Measurements from ENCODE around the gene AFF3.

The AFF3 gene

GRCh38 chr2:99727199-99727598 is 415.2 kb downstream of the AFF3 start:
- no peak for DNase-seq

- DNase-seq, result no peak
Observed at GRCh38 chr2:99726691-99727090, 415.7 kb downstream of the AFF3 start.

GRCh38 chr2:99725820-99726219 is 416.6 kb downstream of the AFF3 start:
- peak; percentile 11 for DNase-seq

- DNase-seq, result no peak
Observed at GRCh38 chr2:99722476-99722875, 419.9 kb downstream of the AFF3 start.

GRCh38 chr2:99719102-99719501 is 423.3 kb downstream of the AFF3 start:
- no peak for DNase-seq

- no peak for DNase-seq
Observed at GRCh38 chr2:99715956-99716355, 426.4 kb downstream of the AFF3 start.

- DNase-seq, result no peak
Observed at GRCh38 chr2:99714349-99714748, 428.0 kb downstream of the AFF3 start.

GRCh38 chr2:99711144-99711543 is 431.2 kb downstream of the AFF3 start:
- DNase-seq, result no peak

GRCh38 chr2:99710721-99711120 is 431.7 kb downstream of the AFF3 start:
- DNase-seq, result no peak

GRCh38 chr2:99709229-99709628 is 433.2 kb downstream of the AFF3 start:
- DNase-seq, result no peak

GRCh38 chr2:99708231-99708630 is 434.2 kb downstream of the AFF3 start:
- DNase-seq, result no peak

- no peak for DNase-seq
Observed at GRCh38 chr2:99707592-99707991, 434.8 kb downstream of the AFF3 start.

- no peak for DNase-seq
Observed at GRCh38 chr2:99706735-99707134, 435.7 kb downstream of the AFF3 start.

GRCh38 chr2:99701503-99701902 is 440.9 kb downstream of the AFF3 start:
- DNase-seq, result no peak

- DNase-seq, result no peak
Observed at GRCh38 chr2:99700482-99701398, 441.6 kb downstream of the AFF3 start.

GRCh38 chr2:99698896-99699295 is 443.5 kb downstream of the AFF3 start:
- DNase-seq, result no peak

GRCh38 chr2:99697811-99698568 is 444.4 kb downstream of the AFF3 start:
- no peak for DNase-seq

- DNase-seq, result no peak
Observed at GRCh38 chr2:99695944-99696253, 446.5 kb downstream of the AFF3 start.

GRCh38 chr2:99695130-99695943 is 447.1 kb downstream of the AFF3 start:
- DNase-seq, result no peak

- no peak for DNase-seq
Observed at GRCh38 chr2:99694331-99694730, 448.1 kb downstream of the AFF3 start.

- DNase-seq, result no peak
Observed at GRCh38 chr2:99692785-99693184, 449.6 kb downstream of the AFF3 start.

GRCh38 chr2:99691926-99692325 is 450.5 kb downstream of the AFF3 start:
- DNase-seq, result no peak

- DNase-seq, result no peak
Observed at GRCh38 chr2:99689145-99689742, 453.1 kb downstream of the AFF3 start.
